ENCODE results near the gene LAMTOR5.
A peak's percentile ranks its signal among the peaks of the same experiment; 100 is the strongest.
"Not testable (repeated sequence)": the region's sequence is repeated elsewhere in the genome, so short reads cannot be mapped to it uniquely, and the experiment has no call there.

Gene LAMTOR5

GRCh38 chr1:110425612-110426152, 18.2 kb upstream of the LAMTOR5 start:
- DNase-seq: peak in 1 of 2 donors; percentile 33

- DNase-seq: no peak
Measured at GRCh38 chr1:110424699-110425611, 17.5 kb upstream of the LAMTOR5 start.

DNA sequence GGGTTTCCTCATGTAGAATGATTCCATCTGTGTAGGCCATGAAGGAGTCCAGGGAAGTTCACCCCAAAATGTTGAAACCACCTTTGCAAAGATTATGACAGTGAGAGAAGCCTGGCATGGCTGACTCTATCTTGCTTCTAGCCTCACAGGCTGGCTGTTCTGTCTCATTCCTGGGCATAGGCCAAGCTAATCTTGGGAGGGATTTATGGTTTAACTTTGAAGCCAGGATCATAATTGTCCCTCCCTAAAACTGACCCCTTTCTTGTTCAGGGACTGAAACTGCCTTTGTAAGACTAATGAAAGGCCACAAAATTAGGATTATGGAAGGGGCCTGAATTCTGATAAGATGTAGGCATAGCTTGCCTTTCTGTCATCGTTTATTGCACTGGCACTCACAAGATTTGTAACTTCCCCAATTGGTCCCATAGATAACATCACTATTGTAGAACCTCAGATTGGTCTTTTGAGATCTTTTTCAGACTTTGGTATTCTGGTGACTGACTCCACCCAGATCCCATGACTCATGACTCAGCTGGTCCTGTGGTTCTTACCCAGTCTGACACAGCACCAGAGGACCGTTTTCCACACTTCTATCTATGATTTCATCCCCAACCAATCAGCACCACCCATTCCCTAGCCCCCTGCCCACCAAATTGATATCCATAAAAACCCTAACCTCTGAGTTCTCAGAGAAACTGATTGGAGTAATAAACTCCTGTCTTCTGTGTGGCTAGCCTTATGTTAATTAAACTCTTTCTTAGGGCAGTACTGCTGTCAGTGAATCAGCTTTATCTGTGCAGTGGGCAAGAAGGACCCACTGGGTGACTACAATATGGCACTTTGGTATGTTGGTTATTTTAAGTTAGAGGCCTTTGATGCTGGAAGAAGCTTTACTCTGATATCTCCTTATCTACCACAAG, 13.6 kb upstream of the LAMTOR5 start:
- DNase-seq: no peak

GRCh38 chr1:110420023-110420662, 12.6 kb upstream of the LAMTOR5 start:
- DNase-seq: no peak

- no peak for DNase-seq
Measured at GRCh38 chr1:110418729-110419128, 11.2 kb upstream of the LAMTOR5 start.

GRCh38 chr1:110413045-110413444, 5.6 kb upstream of the LAMTOR5 start:
- DNase-seq: not testable (repeated sequence)

DNA sequence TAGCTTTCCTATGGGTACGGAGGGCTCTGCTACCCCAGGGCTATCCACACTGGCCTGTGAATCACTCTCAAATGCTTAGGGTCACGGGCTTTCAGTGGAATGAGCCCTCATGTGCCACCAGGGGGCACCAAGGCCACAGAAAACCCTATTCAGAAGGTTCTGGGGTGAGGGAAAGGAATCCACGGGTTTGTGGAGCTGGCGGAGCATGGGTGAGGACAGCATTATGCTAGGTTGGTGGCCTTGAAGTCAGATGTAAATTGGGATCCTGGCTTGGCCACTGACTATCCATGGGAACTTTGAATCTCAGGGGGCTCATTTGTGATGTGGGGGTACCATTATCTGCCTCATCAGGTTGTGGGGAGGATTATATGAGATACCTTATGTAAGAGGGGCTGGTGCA, 5.1 kb upstream of the LAMTOR5 start:
- peak; percentile 45 to 70 for DNase-seq

DNA sequence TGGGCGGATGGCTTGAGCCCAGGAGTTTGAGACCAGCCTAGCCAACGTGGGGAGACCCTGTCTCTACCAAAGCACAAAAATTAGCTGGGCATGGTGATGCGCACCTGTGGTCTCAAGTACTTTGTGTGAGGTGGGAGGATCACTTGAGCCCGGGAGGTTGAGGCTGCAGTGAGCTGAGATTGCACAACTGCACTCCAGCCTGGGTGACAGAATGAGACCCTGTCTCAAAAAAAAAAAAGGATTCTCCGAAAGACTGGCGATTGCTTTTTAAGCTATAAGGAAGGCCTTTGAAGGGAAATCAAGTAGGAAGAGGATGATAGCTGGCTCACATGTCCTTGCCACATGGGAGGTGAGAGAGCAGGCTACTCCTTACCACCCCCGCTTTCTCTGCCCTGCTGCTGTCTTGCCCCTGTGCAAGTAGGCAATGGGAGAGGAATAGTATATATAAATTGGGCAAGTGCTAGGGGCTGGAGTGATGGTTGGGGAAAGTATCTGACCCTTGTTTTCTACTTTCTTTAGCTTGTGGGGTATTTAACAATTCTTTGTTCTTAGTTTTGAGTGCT, 3.8 kb upstream of the LAMTOR5 start:
- DNase-seq: no peak

DNA sequence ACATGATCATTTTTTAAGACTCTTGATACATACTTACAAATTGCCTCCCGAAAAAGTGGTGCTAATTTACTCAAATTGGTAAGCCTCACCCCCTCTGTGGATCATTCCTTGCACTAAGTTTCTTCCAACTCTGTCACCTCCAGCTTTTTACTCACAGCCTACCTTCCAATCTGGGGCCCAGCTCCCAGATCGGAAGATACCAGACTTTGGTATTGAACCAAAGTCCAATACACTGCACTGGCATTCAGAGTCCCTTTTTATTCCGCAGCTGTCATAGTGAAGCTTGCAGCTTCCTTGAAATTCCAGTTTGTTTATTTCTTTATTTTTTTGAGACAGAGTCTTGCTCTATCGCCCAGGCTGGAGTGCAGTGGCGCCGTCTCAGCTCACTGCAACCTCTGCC, 1.8 kb upstream of the LAMTOR5 start:
- no peak for DNase-seq

GRCh38 chr1:110408488-110408887, 994 bp upstream of the LAMTOR5 start:
- DNase-seq: no peak

- DNase-seq: not testable (repeated sequence)
Measured at GRCh38 chr1:110406407-110406806, 1.1 kb downstream of the LAMTOR5 start.

DNA sequence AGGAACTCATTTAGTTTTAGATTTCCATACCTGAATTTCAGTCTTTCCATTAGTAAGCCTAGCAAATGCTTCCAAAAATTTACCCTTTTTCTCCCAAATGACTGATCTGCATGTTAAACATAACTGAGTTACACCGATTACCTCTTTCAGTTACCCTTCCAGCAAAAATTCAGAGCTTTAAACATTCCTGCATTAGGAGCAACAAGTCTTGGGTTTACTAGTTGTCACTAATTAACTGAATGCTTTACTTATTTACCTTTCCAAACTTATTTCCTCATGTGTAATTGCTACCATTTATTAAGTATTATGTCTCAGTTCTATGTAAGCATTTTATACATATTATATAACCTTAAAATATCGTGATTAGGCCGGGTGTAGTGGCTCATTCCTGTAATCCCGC, 3.1 kb downstream of the LAMTOR5 start:
- DNase-seq: no peak

DNA sequence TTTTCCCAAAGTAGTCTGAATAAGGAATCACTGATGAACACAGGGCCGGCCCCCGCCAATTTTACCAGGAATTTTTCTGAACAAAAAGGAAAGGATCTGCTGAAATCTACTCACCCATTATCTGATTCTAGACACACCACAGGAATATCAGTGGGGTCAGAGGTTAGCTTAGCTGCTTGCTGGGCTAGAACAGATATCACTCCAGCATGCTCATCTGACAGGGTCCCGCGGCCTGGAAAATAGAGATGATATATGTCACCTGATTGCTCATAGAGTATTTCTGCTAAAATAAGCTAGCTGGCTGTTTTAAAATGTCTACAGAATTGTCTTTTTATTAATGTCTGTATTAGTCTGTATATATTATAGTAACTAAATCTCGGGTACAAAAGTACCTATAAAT, 3.7 kb downstream of the LAMTOR5 start:
- no peak for DNase-seq

- DNase-seq: not testable (repeated sequence)
Measured at GRCh38 chr1:110396259-110396958, 11.1 kb downstream of the LAMTOR5 start.

- DNase-seq: no peak
Measured at GRCh38 chr1:110394493-110394820, 13.0 kb downstream of the LAMTOR5 start.

DNA sequence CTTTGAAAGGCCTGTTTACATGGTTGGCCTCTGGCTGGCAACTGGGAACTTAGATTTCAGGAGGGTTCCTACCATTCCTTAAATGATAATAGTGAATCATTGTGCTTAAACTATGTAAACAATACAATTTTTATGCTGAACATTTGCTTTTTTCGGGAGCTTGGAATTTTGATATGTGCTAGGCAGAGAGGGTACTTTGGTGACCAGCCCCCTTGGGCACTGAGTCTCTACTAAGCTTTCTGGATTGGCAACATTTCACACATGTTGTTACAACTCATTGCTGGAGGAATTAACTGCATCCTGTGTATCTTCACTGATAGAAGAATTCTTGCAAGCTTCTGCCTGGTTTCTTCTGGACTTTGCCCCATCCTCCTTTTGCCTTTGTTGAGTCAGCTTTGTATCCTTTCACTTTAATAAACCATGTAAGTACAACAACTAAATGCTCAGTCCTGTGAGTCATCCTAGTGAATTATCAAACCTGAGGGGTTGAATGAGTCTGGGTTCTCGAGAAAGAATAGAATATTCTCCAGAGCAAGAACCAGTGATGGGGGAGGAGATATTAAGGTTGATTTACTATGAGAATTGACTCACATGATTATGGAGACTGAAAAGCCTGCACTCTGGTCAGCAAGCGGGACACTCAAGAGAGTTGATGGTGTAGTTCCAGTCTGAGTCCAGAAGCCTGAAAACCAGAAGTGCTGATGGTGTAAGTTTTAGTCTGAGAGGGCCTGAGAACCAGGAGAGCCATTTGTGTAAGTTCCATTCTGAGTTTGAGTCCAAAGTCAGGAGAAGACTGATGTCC, 13.6 kb downstream of the LAMTOR5 start:
- DNase-seq: no peak

- no peak for DNase-seq
Measured at GRCh38 chr1:110393286-110393685, 14.2 kb downstream of the LAMTOR5 start.

DNA sequence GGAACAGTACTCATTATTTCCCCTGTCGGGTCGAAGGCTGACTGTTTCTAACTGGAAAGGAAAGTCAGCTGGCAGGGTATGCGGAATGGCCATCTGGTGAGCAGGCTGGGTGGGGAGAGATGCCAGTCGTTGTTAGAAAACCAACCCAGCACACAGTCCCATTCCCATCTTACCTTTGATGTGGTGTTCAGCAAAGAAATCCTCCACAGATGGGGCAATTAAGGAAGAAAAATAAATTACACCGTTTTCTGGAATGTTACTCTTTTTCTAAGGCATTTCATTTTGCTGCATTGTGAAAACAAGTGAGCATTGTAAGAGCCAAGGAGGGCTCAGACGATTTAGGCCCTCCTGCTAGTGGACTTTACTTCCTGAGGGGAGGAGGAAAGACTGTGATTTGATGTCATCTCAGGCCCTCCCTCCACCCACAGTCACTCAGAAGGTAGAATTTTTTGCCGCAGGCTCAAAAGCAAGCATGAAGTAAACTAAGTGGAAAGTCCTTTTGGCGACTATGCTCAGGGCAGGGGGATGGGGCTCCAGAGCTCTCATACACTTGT, 16.7 kb downstream of the LAMTOR5 start, which contains the start of gene SLC16A4:
Gene SLC16A4, minus strand, starts transcription at position 335 of the 554 bp plus-strand sequence. CDS start 1,703 bp downstream, outside the sequence.
- peak in 1 of 2 donors; percentile 7 for DNase-seq

DNA sequence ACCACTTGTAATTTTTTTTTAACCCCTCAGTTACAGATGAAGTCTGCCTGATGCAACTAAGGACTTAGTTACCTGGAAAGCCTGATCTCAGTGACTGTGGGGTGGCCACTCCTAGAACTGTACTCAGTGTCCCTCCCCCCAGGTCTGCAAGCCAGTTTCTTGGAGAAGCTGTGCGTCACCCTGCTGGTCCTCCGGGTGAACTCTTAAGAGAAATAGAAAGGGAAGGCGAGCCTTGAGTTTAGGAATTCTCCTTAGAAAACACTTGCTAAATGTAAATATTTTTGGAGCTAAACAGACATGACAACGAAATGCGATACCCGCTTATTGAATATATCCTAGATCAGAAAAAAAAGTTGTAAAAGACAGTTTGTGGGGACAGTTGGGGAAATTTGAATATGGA, 17.4 kb downstream of the LAMTOR5 start:
- DNase-seq: no peak

DNA sequence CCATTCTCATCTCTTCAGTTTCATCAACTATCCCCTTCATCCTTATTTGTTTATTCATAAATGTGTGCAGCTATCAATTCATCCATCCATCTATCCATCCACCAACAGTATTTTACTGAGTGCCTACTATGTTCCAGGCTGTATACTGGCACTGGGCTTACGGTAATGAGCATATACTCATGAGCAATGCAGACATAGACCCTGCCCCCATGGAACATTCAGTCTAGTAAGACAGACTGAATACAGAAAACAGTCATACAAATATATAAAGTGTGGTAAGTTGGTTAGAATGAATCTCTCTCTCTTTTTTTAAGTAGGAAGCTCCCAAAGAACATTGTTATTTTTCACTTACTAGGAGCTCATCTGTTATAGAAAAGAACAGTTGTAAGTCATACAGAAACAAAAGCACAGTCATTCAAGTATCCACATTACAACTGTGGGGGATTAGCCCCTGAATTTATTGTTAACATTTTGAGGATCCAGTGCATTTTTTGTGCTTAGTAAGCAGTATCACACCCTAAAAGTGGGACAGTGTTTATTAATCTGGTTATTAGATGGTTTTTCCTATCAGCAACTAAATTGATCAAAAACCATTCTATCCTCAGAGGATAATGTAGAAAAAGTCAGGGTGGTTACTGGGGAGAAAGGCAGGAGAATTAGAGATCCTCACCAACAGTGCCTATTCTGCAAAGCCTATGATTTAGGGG, 20.3 kb downstream of the LAMTOR5 start:
- no peak for DNase-seq

All from hippocampal formation (tissue), 2 donors.